GM21515 (cell line): ENCODE measurements around the gene C5orf47.

Source experiments
- ATAC-seq: cut with Tn5 transposase; IDR thresholded peaks from one replicate; pipeline ENCODE4 v1.9.1; 2021; ENCODE audit not compliant: unreplicated experiment

C5orf47 gene

DNA sequence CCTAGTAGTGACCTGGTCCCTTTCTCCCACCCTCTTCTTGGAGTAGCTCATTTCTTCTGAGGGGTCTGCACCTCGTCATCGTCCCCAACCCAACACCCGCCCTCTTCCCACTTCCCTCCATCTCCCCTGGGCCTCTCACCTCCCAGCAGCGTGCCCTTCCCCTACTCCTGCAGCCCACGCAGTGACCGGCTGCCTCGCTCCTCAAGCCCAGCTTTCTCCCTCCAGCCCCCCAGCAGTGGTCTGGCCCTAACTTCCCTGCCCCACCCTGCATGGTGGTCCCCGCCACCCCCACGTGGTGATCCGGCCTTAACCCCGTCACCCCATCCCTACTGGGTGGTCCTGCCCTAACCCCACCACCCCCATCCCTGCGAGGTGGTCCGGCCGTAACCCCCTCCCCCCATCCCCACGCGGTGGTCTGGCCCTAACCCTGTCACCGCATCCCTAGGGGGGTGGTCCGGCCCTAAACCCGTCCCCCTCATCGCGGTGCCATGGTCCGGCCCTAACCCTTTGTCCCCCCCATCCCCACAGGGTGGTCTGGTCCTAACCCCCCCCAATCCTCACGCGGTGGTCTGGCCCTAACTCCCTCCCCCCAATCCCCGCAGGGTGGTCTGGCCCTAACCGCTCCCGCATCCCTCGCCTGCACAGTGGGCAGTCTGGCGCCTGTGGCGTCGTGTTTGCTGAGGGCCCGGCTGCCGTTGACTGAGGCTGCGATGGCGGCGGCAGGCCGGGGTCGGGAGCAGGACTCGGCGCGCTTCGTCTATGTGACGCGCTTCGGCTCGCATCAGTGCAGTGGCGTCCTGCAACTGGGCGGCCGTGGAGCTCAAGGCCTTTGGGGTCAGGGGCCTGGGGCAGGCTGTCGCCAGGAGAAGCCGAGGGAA is at the start of gene C5orf47:
TSS of gene C5orf47 (plus strand) at position 617 of the 878 bp plus-strand sequence. CDS start at position 711, 94 bp downstream.
- no peak for ATAC-seq

DNA sequence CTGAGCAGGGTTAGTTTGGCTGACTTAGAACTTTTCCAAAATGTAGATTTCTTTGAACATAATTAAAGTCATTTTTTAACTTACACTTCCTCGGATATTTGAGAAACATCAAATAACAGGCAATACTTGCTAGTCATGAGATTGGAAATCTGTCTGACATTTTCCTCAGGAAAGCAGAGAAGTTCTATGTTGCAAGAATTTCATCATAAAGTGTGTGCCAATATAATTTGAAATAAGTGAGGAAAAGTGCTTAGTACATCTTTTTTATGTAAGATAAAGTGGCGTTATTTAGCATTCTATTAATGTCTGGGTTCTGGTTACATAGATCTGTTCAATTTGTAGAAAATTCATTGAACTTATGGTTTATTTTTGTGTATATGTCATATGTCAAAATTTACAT is 48.7 kb upstream of the C5orf47 start:
- ATAC-seq: no peak

GRCh38 chr5:173941102-173941501 is 47.9 kb upstream of the C5orf47 start:
- no peak for ATAC-seq

DNA sequence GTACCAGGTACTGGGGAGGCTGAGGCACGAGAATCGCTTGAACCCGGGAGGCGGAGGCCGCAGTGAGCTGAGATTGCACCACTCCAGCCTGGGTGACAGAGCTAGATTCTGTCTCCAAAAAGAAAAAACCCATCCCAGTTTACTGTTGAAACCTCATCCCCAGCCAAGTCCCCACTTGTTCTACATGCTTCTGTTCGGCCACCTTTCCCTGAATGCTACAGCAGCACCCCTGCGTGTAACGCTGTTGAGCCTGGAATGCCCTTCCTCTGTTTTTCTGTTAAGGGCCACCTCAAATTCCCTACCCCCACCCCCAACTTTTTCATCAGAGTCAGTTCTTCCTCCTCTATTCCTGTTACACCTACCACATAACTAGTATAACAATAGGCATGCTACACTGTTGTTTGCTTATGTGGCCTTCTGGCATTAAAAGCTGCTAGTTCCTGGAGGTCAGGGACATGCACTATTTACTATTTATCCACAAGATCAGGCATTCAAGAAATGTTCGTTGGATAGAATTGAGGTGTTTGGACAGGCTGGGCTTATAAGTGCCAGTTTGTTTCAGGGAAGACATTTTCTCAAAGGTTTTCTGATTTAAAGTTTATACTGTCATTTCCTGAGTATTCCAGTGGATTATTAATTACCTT is 47.1 kb upstream of the C5orf47 start:
- no peak for ATAC-seq

DNA sequence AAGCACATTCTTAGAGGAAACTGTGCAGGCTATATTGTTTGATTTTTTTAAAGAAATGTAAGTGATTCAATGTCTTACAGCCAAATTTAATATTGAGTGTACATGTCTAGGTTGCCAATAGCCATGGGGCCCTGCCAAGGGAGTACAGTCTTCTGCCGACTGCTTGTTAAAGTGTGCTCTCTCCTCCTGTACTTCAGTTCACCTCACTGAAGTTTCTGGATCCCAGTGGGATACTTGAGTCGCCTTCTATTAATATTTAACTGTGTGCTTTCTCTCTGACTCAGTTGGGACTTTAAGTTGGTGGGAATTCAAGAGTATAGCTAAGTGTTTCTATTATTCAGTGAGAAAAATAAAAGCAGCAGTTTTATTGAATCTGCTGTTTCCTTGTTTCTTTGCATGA is 44.5 kb upstream of the C5orf47 start:
- ATAC-seq: no peak

DNA sequence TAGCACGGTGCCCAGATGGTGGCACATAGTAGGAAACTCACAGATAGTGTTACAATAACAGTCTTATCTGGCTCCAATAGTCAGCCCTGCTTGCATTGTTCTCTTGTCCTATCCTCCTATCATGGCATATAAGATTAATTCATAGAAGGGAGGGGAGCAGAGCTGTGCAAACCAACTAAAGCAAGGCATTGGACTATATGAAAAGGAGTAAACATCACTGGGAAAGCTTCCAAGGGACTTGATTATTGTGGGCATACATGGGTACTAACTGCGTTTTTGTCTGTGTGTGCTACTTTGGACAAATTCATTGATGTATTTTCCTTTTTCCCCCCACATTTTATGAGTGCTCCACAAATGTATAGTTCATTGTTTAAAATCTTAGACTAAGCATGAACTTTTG is 43.8 kb upstream of the C5orf47 start:
- ATAC-seq: no peak

- no peak for ATAC-seq
Observed at GRCh38 chr5:173946323-173946722, 42.6 kb upstream of the C5orf47 start.

GRCh38 chr5:173950829-173951228 is 38.1 kb upstream of the C5orf47 start:
- no peak for ATAC-seq

GRCh38 chr5:173953528-173954090 is 35.4 kb upstream of the C5orf47 start:
- no peak for ATAC-seq

DNA sequence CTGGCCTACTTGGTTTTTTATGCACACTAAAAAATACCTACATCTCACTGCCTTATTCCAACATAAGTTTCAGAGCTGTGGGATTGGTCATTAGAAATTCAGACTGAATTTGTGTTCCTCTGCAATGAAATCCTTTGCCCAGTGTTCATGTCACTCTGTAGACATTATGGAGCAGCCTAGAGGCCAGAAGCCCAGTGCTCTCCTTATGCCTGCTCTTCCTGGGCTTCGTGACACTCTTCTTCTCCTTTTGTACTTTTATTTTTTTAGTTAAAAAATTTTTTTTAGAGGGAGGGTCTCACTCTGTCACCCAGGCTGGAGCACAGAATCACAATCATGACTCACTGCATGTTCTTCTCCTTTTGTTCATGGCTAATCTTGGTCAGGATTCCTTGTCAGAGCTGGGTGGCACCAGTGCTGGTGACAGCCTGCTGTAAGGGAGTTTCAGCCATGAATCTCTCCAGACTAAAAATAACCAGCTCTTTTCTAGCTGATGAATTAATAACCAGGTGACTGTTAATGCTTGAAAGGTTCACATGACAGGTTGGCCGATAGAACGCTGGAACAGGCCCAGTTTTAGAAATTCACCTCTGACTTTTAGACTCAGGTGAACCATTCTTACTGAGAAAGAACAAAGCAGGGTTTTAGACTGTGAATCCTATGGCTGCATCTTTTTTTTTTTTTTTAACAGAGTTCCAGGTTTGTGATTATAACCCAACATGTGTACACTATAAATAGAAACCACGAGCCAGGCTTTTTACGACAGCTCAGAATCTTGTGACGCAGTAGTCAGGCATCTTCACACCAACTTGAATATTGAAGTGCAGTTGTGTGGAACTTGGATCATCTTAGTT is 34.1 kb upstream of the C5orf47 start:
- ATAC-seq: no peak

DNA sequence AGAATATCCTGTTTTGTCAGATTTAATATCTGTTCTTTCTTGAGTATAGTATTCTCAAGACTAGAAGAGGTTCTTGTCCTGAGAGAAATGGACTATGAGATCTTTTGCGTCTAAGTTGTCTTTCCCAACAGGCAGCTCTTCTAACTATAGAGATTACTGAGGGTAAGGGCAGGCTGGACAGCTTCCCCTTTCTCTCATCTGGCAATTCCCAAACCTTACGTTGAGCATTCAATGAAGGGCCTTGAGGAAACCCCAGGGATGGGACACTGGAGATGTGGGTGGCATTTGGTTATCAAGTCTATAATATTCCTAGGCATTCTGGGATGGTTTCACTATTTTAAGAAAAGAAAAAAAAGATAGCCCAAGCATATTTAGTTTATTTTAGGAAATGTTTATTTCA is 28.0 kb upstream of the C5orf47 start:
- no peak for ATAC-seq

GRCh38 chr5:173961418-173961817 is 27.6 kb upstream of the C5orf47 start:
- ATAC-seq: no peak

- no peak for ATAC-seq
Observed at GRCh38 chr5:173962436-173962972, 26.5 kb upstream of the C5orf47 start.

DNA sequence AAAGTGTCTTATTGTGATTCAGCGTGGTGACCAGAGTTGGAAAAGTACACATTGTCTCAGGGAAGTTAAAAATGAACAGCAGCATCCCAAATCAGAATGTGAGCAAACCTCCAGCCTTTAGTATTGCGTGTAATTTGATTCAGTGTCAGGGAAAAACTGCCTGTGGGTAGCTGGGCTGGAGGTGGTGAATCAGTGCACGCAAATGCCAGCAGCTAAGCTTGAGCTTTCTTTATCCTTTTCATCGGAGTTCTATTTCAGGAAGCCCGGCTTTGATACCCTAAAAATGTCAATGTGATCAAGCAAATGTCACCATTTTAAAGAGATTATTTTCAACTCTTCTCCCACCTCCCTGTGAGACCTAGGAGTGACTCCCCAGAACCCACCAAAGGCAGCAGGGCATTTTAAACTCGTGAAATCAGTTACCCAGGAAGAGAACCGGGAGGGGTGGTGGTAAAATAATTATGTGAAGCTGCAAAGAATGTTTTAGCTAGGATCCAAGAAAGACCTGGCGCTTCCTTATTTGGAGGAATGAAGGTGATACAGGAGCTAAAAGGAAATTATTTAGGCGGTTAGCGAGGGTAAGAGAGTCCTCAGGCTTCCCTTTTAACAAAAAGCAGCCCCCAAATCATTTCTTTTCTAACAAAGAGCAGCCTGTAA is 25.7 kb upstream of the C5orf47 start:
- no peak for ATAC-seq

DNA sequence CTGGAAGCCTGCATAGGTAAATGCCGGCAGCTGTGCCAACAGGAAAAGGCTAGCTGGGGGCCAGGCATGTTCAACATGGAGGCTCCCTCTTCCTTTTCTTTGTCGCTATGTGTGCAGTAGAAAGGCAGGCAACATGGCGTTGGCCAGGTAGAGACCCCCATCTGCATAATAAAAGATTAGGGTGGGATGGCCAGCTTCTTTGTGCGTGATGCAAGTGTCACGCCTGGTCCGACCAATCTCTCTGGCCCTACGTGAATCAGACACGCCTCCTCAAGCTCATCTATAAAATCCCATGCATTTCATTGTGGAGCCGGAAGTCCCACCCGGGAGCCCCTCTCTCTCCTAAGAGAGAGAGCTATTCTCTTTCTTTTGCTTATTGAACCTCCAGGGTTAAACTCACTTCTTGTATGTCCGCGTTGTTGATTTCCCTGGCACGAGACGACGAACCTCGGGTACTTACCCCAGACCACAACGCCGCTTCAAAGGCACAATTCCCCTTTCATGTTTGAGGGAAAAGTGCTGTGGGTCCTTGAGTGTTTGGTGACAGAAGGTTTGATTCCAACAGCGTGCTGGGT is 25.0 kb upstream of the C5orf47 start:
- ATAC-seq: no peak

DNA sequence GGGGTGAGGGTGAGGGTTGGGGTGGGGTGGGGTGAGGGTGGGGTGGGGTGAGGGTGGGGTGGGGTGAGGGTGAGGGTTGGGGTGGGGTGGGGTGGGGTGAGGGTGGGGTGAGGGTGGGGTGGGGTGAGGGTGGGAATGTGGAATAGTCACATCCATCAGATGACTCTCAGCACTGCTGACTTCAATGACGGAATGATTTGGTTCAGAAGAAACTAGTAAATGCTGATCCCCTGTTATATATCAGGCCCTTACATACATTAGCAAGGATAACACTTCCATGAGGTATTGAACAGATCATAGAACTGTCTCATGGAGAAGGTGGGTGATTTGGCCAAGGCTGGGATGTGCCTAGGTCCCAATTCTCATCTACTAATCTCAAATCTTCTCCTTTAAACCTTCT is 24.5 kb upstream of the C5orf47 start:
- no peak for ATAC-seq

DNA sequence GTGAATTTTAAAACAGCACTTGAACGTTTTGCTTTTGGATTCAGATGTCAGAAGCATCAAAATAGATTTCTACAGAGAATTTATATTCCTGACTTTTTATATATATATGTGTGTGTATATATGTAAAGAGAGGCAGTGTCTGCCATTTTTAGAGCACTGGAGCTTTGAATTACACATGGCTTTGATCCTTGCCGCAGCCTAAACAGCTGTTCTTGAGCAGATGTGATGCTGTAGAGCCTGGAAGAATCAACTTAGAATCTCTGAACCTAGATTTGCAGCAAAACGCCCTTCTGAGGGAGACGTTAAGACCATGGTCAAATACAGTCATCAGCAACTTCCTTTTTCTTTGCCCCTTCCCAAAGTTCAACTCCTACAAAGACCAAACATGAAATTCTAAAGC is 21.7 kb upstream of the C5orf47 start:
- no peak for ATAC-seq

- no peak for ATAC-seq
Observed at GRCh38 chr5:173968154-173968797, 20.7 kb upstream of the C5orf47 start.
